ENCODE measurements around the gene TPP1. TPM values are rescaled to one million over a fixed set of nuclear protein-coding genes. Genes with fewer than 3 reads are reported as not detected.

The TPP1 gene
- total and polyA plus RNA-seq, 9 of the 15 experiments (the other 6 are each of a cell fraction or from before 2014, with no cell fraction given) = 7.5 to 75.8 (median 15.7) TPM

DNA sequence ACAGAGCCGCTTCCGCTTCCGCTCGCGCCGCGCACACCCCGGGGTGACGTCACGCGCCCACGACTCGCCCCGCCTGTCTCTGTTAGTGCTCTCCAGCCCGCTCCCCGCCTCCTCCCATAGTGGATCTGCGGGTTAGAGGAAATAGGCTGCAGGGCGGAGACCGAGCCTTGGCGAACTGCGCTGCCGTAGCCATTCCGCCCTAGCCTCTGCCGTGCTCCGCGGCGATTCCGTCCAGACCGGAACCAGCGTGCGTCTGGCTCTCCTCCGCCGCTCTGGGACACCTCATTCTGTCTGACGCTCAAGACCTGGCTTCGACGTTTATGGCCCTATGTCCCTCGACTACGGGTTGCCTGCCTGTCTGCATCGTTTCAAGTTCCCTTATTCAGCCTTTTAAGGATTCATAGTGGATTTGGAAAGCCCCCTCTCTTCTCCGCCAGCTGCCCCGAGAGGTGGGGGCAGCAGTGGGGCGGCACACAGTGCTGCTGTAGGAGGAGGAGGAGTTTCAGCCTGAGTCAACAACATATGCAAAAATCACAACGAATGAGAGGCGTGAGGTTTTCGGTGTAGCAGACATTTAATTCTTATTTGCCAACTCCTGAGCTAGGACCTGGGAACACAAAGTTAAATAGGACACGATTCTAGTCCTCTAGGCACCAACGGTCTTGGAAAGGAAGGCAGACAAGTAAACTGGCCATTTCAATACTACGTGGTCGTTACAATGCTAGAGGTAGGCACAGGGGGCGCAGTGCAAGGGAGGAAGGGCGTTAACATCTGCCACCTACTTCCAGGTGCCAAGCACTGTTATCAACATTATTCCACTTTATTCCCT, 6.8 kb downstream of the TPP1 start, which contains the start of gene TAF10 (continued):
- TF ChIP-seq BCL6 (CRISPR knock-in tag; IDR thresholded peaks at IDR 0.05) (no peak), U2AF2 (optimal IDR thresholded peaks at IDR 0.05; ENCODE audit: low read depth, low read length) (no peak), SMC3 (conservative IDR thresholded peaks at IDR 0.05; ENCODE audit: insufficient read depth, low read depth, low read length) (0 out of 2 replicates have a peak, but pooled peaks have one; percentile 27), ZNF217 (CRISPR knock-in tag; IDR thresholded peaks at IDR 0.05) (no peak), SMARCB1 (IDR thresholded peaks at IDR 0.05; ENCODE audit: insufficient read length, low read depth) (no peak), DMBX1 (CRISPR knock-in tag; IDR thresholded peaks at IDR 0.05; ENCODE audit: borderline replicate concordance) (no peak; the same call in 1 of the 2 replicates), SOX6 (IDR thresholded peaks at IDR 0.05) (no peak; the same call in 1 of the 2 replicates), EWSR1 (IDR thresholded peaks at IDR 0.05; ENCODE audit: borderline replicate concordance, low read depth, partially characterized antibody) (no peak)
- TF ChIP-seq, protein P1, sequence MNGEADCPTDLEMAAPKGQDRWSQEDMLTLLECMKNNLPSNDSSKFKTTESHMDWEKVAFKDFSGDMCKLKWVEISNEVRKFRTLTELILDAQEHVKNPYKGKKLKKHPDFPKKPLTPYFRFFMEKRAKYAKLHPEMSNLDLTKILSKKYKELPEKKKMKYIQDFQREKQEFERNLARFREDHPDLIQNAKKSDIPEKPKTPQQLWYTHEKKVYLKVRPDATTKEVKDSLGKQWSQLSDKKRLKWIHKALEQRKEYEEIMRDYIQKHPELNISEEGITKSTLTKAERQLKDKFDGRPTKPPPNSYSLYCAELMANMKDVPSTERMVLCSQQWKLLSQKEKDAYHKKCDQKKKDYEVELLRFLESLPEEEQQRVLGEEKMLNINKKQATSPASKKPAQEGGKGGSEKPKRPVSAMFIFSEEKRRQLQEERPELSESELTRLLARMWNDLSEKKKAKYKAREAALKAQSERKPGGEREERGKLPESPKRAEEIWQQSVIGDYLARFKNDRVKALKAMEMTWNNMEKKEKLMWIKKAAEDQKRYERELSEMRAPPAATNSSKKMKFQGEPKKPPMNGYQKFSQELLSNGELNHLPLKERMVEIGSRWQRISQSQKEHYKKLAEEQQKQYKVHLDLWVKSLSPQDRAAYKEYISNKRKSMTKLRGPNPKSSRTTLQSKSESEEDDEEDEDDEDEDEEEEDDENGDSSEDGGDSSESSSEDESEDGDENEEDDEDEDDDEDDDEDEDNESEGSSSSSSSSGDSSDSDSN (IDR thresholded peaks at IDR 0.05; ENCODE audit: borderline replicate concordance in 1 of 2, low read depth in 2 of 2, low read length in 2 of 2) = peak in 1 of 2 experiments; percentile 23; a peak in 1 of 4 replicates
- TF ChIP-seq, protein P2, sequence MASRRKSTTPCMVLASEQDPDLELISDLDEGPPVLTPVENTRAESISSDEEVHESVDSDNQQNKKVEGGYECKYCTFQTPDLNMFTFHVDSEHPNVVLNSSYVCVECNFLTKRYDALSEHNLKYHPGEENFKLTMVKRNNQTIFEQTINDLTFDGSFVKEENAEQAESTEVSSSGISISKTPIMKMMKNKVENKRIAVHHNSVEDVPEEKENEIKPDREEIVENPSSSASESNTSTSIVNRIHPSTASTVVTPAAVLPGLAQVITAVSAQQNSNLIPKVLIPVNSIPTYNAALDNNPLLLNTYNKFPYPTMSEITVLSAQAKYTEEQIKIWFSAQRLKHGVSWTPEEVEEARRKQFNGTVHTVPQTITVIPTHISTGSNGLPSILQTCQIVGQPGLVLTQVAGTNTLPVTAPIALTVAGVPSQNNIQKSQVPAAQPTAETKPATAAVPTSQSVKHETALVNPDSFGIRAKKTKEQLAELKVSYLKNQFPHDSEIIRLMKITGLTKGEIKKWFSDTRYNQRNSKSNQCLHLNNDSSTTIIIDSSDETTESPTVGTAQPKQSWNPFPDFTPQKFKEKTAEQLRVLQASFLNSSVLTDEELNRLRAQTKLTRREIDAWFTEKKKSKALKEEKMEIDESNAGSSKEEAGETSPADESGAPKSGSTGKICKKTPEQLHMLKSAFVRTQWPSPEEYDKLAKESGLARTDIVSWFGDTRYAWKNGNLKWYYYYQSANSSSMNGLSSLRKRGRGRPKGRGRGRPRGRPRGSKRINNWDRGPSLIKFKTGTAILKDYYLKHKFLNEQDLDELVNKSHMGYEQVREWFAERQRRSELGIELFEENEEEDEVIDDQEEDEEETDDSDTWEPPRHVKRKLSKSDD (conservative IDR thresholded peaks at IDR 0.05; ENCODE audit: low read length) = no peak
- TF ChIP-seq, protein P3, sequence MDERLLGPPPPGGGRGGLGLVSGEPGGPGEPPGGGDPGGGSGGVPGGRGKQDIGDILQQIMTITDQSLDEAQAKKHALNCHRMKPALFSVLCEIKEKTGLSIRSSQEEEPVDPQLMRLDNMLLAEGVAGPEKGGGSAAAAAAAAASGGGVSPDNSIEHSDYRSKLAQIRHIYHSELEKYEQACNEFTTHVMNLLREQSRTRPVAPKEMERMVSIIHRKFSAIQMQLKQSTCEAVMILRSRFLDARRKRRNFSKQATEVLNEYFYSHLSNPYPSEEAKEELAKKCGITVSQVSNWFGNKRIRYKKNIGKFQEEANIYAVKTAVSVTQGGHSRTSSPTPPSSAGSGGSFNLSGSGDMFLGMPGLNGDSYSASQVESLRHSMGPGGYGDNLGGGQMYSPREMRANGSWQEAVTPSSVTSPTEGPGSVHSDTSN (CRISPR knock-in tag; IDR thresholded peaks at IDR 0.05; ENCODE audit: low read depth) = no peak
- TF ChIP-seq, protein P3 (tag; conservative IDR thresholded peaks at IDR 0.05; ENCODE audit: low read depth) = no peak
- TF ChIP-seq, protein P4, sequence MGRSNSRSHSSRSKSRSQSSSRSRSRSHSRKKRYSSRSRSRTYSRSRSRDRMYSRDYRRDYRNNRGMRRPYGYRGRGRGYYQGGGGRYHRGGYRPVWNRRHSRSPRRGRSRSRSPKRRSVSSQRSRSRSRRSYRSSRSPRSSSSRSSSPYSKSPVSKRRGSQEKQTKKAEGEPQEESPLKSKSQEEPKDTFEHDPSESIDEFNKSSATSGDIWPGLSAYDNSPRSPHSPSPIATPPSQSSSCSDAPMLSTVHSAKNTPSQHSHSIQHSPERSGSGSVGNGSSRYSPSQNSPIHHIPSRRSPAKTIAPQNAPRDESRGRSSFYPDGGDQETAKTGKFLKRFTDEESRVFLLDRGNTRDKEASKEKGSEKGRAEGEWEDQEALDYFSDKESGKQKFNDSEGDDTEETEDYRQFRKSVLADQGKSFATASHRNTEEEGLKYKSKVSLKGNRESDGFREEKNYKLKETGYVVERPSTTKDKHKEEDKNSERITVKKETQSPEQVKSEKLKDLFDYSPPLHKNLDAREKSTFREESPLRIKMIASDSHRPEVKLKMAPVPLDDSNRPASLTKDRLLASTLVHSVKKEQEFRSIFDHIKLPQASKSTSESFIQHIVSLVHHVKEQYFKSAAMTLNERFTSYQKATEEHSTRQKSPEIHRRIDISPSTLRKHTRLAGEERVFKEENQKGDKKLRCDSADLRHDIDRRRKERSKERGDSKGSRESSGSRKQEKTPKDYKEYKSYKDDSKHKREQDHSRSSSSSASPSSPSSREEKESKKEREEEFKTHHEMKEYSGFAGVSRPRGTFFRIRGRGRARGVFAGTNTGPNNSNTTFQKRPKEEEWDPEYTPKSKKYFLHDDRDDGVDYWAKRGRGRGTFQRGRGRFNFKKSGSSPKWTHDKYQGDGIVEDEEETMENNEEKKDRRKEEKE (IDR thresholded peaks at IDR 0.05; ENCODE audit: borderline replicate concordance in 1 of 2, control insufficient read depth in 1 of 2, low read depth in 2 of 2, low read length in 1 of 2) = no peak

Data from K562 (cell line).